HG02642 (cell line): Measurements from ENCODE around the gene OSBPL3.
A peak's percentile ranks its signal among the peaks of the same experiment; 100 is the strongest.
"Not testable (repeated sequence)": the region's sequence is repeated elsewhere in the genome, so short reads cannot be mapped to it uniquely, and the experiment has no call there.

Source experiments
- ATAC-seq: cut with Tn5 transposase; IDR thresholded peaks from one replicate; pipeline ENCODE4 v1.9.1; 2021; ENCODE audit warnings: mild to moderate bottlenecking; ENCODE audit not compliant: unreplicated experiment, poor library complexity

The OSBPL3 gene

DNA sequence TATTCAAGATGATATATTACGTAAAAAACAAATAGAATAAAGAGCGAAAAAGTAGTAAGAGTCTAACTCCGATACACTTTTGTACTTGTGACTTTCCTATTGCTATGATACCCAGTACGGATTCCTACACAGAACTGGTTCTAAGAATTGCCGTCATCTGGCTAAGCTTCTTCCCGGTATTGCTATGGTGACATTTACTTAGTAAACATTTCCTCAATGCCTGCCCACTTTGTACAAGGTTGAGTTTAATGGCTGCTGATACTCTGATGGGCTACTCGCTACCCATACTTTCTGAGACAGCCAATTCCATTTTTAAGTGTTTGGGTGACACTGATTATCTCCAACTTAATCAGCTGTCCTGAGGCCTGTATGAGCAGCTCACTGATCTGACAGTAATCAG is 55.6 kb downstream of the OSBPL3 start:
- no peak for ATAC-seq

DNA sequence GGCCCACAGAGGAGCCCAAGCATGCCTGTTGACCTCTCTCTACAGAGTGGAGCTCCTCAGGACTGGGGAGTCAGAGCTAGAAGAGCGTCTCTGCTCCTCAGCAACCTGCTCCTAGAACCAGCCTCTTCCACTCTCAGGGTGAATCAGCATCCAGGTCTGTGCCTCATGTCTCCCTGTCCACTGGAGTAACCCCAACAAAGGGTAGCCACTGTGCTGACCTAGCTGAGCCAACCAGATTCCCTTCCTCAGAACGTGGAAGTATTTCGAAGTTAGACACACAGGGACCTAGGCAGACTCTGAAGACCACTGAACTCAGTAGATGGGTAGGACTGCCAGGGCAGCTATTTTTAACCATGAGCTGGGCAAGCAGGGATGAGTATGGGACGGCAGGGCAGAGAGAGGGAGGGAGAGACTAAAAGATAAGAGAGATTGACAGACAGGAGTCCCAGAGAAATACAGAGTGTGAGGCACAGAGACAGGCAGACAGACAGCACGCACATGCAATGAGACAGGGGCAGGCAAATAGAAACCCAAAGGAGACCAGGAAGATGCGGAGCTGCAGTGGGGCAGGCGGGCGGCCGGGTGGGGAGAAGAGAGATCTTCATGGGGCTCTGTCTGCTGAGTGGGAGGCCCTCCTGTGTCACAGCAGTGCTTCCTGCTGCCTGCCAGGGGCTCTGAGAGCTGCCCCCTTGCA is 56.7 kb downstream of the OSBPL3 start:
- ATAC-seq: no peak

DNA sequence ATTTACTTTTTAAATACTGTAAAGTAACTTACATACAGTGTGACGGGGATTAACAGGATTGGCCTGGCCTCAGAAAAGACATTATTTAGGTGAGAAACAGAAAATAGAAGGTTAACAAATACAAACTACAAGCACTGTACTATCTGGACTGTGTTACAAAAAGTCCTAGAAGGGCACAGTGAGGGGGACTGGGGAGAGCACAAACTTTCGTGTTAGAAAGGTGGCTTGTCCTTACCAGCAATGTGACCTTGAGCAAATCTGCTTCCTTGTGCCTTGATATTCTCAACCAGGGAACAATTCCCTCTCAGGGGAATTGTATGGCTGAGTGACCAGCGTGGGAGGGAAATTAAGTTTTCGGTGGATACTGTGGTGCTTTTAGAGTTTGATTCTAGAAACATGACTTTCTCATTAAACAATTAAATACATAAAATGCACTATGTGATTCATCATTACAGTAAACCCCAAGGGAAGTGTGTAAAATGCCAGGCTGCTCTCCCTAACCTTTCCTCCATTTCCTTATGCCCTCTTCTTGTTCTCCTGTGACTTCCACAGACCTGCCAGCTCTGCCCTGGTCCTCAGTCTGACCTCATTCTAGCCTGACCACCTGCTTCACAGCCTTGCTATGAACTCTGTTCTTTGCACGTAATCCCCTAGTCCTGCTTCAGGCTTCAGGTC is 57.7 kb downstream of the OSBPL3 start:
- no peak for ATAC-seq

DNA sequence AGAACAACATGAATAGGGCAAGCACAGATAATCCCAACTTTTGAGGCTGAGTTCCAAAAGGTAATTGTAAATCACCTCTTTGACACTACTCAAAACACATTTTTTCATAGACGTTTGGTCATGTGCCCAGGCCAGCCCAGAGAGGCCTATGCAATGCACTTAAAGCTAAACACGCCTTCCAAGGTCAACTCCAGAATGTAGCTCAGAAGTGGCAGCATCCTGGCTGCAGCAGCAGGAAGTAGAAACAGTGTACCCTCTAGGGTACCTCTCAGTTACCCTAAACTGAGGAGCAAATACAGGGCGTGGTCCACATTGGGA is 58.7 kb downstream of the OSBPL3 start:
- no peak for ATAC-seq

DNA sequence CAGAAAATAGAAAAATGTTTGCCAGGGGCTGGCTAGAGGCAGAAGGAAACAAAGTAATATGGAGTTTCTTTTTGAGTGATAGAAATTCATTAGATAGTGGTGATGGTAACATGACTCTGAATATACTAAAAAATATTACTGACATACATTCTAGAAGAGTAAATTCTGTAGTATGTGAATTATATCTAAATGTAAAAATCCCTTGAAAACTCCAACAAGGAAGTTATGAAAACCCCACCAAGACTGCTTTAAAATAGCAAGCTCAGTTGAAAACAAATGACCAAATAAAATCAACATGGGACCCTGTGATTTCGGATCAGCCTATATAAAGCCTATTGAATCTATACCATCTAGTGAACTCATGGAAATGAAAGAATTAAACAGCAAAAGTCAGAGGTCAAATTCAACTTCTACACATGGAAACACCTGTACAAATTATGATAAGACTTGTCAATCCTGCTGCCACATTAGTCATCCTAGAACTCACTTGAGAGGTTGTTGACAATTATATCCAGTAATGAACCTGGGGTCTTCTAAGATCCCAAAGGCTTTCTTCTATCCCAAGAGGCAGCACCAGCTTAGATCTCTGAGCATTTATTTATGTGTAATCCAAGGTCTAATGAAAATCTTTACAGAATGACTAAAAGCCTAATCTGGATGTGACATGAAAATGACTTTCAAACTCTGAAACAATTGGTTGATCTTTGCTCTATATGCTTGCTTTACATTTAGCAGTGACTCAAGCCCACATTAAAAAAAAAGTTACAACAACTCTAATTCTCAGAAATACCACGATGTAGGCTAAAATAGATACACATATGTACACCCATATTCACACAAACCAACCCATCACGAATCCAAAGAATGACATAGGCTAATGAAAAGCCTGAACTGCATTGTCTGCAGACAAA is 59.3 kb downstream of the OSBPL3 start:
- no peak for ATAC-seq

DNA sequence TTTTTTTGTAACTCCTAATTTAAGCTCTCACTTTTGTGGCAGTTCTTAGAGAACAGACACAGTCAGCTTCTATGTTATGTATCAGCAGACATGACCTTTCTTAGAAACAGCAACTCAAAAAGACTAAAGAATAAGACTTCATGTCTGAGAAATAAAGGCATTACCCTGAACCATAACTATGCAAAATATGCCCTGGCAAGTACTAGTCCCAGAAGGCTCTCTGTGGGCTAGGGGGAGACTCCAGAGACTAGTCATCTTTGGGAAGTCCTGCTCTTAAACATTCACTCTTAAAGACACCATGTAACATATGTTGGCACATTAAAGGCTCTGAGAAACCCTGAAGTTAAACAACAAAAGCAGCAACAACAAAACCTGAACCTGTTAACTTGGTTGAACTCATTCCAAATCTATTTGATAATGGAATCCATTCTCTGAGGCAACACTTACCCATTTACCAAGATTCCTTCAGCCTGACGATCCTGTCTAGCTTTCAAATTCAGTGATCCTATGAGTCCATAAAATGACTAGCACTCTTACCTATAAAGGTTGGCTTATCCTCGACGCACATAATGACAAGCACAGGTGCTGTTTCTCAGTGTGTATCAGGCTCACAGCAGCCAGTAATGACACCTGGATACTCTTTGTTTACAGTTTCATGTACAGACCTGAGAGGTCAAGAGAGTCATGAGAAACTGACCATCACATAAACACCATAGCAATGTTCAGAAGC is 62.3 kb downstream of the OSBPL3 start:
- peak; percentile 44 for ATAC-seq

DNA sequence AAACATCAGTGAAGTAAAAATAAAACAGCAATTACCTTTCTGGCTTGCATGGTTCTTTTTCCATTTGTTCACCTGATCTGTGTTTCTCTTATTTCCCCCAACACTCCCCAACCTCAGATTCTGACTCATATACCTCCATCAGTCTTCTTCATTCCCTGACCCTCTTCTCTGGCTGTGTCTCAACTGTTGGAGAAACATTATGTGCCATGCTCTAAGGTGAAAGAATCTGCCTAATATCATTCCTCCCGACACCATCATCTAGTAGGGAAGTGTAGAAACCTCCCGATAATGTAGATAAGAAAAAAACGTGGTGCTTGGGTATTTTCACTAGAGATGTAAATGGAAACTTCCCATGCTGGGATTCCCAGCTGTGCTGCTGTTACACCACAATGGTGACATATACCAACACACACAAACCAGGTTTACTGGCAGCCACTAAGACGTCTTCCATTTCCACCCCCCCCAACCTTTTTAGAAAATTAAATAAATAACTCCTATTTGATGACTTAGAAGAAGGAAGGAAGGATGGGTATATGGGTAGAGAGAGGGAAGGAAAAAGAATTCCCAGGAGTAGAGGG is 63.4 kb downstream of the OSBPL3 start:
- no peak for ATAC-seq

DNA sequence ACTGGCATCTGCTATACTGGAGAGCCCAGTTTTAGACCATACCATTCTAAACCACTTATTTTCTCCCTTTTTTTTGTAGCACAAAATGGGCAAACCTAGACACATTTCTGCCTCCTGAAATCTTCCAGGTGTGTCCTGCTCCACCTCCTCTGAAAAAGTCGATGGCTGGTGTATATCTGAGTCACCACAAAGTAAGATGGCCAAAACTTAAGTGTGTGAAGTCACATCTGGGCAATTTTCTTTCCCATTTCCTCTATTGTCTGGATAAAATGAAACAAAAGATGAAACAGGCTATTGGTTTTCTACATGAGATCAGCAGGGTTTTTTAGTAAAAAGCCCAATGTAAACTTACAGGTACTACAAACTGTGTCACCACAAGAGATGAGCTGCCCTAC is 65.5 kb downstream of the OSBPL3 start:
- no peak for ATAC-seq

DNA sequence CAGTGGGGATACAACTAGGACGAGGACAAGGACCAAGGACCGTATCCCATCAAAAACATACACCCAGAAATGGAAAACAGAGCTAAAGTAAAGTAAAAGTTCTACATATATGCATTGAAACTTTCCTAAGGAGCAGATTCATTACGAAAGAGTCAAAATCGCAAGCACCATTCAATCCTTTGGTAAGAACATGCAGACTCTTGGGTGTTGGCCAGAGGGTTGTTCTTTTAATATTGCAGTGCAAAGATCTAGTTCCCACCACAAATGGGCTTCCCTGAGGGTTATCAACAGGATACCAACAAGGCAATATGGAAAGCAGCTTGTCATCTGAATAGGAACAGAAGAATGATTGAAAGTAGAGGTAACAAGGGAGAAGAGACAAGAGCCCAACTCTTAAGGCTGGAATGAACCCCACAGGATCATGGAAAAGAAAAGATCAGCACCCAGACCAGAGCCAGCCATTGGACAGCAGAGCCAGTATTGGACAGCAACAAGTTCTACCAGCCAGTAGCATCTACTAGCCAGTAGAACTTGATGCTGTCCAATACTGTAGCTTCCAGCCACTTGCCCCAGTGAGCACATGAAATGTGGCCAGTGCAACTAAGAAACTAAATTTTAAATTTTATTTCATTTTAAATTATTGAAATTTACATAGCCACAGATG is 66.0 kb downstream of the OSBPL3 start:
- ATAC-seq: no peak

DNA sequence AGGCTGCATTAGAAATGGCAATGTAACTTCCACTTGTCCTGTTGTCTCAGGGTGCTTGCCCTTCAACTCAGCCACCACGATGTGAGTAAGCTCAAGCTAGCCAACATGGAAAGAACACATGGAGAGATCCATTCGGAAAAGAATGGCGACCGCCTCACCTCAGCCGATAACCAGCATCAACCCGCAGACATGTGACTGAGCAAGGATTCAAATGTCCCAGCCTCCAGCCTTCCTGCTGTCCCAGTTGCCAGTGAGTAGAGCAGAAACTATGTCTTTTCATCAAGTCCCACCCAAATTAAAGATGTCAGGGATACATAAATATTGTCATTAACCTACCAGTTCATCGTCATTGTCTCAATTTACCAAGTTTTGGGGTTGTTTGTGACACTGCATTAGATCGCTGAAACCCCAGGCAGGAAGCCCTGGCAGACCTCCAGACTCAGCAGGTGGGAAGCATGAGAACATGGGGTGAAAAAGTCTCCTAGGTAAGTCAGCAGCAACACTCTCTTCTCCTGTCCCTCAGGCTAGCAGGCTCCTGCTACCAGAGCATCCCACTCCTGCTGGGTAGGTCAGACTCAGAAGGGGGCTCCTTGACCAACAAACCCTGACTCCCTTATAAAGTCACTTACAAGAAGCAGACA is 67.0 kb downstream of the OSBPL3 start:
- ATAC-seq: no peak

DNA sequence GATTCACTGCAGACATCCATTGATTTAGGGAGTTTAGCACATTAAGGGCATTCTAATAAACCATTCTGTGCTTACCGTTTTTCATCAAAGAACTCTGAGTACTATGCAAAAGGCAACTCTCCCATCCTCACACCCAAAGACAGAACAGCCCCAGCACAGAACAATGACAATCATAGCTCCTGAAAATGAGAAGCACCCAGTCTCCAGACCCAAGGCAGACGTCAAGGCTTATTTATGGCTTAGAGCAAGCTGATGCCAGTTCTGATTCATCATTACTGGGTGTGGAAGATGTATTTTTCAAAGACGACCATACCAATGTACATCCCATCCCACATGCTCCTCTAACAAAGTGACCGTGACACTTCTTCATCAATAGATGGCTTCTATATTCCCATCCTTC is 67.6 kb downstream of the OSBPL3 start:
- ATAC-seq: no peak

DNA sequence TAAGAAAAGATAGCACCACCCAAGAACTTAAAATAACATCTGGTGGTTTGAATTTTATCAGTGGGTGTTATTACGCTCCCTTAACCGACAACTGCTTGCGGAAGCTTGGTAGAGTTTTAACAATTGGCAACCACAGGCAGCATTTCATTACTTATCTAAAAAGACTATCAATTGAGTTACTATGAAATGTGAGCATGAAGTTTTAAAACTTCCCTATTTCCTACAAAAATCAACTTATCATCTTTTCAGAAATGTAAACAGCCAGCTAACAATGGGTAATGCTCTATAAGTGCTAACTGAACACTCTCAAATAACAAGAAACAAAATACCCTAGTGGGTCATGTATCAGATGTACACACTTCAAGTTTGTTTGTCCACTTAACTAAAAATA is 68.8 kb downstream of the OSBPL3 start:
- peak; percentile 28 for ATAC-seq

DNA sequence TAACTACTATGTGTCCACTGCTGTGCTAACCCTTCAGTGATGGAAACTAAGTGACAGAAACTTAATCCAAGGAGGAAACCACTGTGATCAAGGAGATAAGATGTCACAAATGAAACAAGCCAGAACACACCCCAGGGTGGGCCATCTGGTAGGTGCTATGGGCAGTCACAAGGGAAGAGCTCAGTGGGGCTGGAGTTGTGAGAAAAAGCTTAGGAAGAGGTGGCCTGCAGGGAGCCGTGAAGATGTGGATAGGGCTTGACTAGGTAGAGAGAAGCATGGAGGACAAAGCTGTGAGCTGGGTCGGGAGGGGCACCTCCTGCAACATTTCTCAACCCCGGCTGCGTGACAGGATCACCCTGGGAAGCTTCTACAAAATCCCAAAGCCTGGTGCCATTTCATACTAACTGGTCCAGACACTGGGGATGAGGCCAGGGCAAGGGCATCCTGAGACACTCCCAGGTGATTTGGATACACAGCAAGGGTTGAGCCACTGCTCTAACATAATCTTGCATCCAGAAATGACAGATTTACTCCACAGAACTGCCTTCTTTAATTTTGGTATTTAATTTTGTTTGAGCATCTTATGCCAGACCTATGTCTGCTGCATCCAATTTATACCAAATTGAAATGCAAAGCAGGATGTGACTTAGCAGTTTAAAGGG is 69.3 kb downstream of the OSBPL3 start:
- ATAC-seq: no peak

DNA sequence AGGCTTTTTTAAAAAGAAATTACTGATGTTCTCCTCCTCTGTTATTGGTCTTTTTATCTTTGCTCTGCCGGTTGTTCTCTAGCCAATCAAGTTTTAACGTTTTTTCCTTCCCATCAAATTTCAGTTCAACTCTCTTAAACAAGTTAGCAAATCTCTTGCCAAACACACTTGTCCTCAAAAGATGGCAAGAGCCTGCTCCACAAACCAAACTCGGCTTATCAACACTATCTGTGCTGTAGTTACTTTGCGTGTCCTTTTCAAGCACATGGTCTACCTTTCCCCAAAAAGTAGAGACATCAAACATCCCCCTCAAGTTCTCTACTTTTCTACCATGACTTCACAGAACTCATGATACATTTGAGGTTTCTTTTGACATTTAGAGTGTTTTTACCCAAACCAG is 71.3 kb downstream of the OSBPL3 start:
- ATAC-seq: no peak

DNA sequence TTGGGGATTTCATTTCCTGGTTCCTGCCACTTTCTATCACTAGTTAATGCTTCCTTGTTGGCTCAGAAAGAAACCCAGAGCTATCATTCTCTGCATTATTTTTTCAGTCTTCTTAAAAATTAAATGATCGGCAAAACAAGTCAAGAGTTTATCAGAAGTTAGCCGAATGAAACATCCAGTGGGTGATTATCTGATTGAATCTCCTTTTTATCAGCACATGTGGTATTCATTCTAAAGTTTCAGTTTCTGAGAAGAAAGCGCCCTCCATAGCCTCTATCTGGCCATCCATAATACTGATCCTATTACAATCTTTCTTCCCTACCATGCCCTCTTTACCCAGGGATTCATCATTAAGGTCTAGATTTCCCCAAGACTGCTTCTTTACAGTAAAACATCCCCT is 71.8 kb downstream of the OSBPL3 start:
- no peak for ATAC-seq

DNA sequence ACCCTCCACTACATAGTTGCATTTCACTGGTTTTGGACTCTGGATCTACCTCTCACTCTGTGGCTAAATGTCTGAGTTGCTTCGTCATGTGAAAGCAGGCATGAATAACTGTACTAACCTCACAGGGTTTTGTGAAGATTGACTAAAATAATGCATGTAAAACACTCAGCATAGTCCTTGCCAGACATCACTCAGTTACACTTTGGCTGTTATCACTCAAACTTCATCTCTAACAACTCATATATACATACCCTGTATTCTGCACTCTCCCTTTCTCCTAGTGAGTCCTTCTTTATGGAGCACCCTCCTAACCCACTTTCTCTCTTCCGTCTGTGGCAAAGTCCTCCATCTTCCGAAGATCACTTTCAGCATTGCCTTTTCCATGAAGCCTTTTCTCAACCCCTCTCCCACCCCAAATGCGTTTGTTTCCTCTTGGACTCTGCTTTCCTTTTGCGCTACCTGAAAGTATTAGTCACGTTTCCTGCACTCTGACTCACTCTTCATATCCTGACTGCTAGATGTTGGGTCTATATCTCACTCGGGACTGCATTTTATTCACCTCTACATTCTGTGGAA is 72.6 kb downstream of the OSBPL3 start:
- ATAC-seq: peak; percentile 59

DNA sequence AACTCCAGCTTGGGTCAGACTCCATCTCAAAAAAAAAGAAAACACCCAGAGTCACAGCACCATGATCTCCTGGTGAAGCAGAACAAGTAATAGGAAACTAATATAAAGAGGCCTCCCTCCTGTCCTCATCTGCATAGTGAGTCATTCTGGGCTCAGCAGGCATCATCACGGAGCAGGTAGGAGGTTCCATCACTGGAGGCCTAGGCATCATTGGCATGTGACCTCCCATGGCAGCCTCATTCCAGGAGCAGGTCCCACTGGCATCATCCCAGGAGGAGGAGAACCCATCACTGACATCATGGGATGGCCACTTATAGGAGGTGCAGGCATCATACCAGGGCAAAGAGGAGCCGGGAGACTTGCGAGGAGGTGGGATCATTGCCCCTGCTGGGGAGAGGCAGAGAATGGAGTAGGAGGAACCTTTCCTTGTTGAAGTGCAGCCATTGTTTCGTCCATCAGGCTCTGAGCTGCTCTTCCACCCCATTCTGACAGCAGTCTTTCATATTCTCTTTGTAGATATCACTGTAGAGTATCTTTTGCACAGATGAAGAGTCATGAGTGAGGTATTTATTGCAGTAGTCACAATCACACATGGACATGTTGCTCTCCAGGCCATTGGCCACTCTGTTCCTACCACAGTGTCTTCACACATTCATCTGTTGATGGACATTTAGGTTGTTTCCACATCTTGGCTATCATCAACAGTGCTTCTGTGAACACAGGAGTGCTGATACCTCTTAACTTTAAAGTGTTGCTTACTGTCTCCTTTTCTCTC is 73.8 kb downstream of the OSBPL3 start:
- no peak for ATAC-seq

DNA sequence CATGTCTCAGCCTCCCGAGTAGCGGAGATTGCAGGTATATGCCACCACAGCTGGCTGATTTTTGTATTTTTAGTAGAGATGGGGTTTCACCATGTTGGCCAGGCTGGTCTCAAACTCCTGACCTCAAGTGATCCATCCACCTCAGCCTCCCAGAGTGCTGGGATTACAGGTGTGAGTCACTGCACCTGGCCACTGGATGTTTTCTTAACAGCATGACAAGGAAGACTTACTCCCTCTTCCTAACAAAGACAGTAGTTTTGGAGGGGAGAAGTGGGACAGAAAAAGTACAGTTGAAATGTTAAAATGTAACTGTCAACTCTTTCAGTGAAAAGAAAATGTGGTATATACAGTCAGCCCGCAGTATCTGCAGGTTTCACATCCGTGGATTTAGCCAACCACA is 76.0 kb downstream of the OSBPL3 start:
- not testable (repeated sequence) for ATAC-seq
